Breast epithelium (tissue), 4 donors: Measurements from ENCODE around the gene SOX1. TPM values are rescaled to one million over a fixed set of nuclear protein-coding genes. Genes with fewer than 3 reads are reported as not detected.

Experiments used
- DNase-seq, 2 donors: peaks; one replicate each; pipeline ENCODE4 v3.0.0-alpha.2; 2019; ENCODE audit warnings: low spot score in 2 of 2
- H3K27ac ChIP-seq, 2 donors: fragments of 200-600 bp; sonication (generic) in 1 of 2; one replicate each; pipeline ENCODE4 v1.5.1; 2016 to 2019; ENCODE audit warnings: mild to moderate bottlenecking in 1 of 2
- H3K27me3 ChIP-seq, 2 donors: fragments of 200-600 bp; sonication (generic) in 1 of 2; one replicate each; pipeline versions ENCODE4 v1.5.1 to v1.6.0; 2017 to 2019; ENCODE audit warnings: control low read depth in 1 of 2, mild to moderate bottlenecking in 1 of 2
- H3K36me3 ChIP-seq: fragments of 200-600 bp; one replicate; pipeline ENCODE4 v1.5.1; 2019
- H3K4me1 ChIP-seq, 2 donors: fragments of 200-600 bp; sonication (generic); one replicate each; pipeline ENCODE4 v1.5.1; 2016 to 2019; ENCODE audit warnings: control low read depth in 1 of 2
- H3K4me3 ChIP-seq, 3 donors: fragments of 200-600 bp; sonication (generic); 1 replicate in 2 of 3; 2 replicates in 1 of 3; pipeline ENCODE4 v1.5.1; 2016 to 2019; ENCODE audit warnings: mild to moderate bottlenecking in 3 of 3, moderate library complexity in 2 of 3
- H3K9me3 ChIP-seq, 2 donors: fragments of 200-600 bp; sonication (generic) in 1 of 2; one replicate each; pipeline ENCODE4 v1.5.1; 2016 to 2019; ENCODE audit warnings: control low read depth in 1 of 2
- POLR2A ChIP-seq: fragments of 450-650 bp; IDR thresholded peaks from one replicate; pipeline ENCODE4 v1.6.1; 2016; ENCODE audit warnings: antibody characterized with exemption, mild to moderate bottlenecking, moderate library complexity
- POLR2AphosphoS5 ChIP-seq, 3 donors: sonication (generic); formaldehyde crosslinking; IDR thresholded peaks; one replicate each; pipeline ENCODE4 v1.6.1; 2017; ENCODE audit warnings: antibody characterized with exemption in 3 of 3
- intact Hi-C: fragments of 100-400 bp; cut with DNase I; formaldehyde crosslinking; loops from one replicate; pipeline ENCODE4 v1.15.1; 2023; ENCODE audit warnings: low total_unique reads
- total RNA-seq, 3 donors: library from RNA; depleted of rRNA; stranded (reverse); fragments of >200 nt; gene quantifications; one replicate each; pipeline ENCODE4 v1.1.0, GENCODE V29; 2016
- TF ChIP-seq, protein P1 (sequence below), 3 donors: fragments of 450-650 bp; IDR thresholded peaks; one replicate each; pipeline ENCODE4 v1.5.1; 2016 to 2017; ENCODE audit warnings: antibody characterized with exemption in 3 of 3, mild to moderate bottlenecking in 3 of 3, moderate library complexity in 3 of 3

The SOX1 gene
- total RNA-seq, 3 donors from 2014 or later: not detected

DNA sequence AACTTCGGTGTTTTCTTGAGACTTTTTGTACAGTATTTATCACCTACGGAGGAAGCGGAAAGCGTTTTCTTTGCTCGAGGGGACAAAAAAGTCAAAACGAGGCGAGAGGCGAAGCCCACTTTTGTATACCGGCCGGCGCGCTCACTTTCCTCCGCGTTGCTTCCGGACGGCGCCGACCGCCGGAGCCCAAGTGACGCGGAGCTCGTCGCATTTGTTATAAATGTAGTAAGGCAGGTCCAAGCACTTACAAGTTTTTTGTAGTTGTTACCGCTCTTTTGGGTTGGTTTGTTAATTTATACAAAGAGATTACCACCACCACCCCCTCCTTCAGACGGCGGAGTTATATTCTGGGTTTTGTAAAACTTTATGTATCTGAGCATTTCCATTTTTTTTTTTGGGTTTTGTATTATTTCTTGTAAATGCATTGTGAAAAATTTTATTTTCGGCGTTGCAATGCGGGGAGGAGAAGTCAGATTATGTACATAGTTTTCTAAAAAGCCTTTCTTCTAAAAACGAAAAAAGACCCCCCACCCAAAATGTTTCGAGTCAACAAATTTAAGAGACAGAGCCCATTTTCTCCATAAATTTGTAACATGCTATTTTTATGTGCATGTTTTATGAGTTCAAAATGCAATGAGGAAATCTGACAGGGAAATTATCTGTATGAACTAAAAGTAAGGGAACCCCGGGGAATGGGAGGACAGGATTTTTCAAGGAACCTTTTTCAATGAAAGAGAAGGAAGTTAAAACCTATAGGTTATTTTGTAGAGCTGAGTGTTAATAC lies 2.3 kb downstream of the SOX1 start:
- DNase-seq: no peak
- H3K9me3 ChIP-seq: no peaks in the 10 kb centered on the region
- H3K27me3 ChIP-seq: peaks cover 5 to 91% of the 10 kb centered on the region in 2 donors
- no peaks in the 10 kb centered on the region for H3K36me3 ChIP-seq
- TF ChIP-seq POLR2AphosphoS5 (IDR thresholded peaks at IDR 0.05) (no peak), POLR2A (no peak)
- TF ChIP-seq, protein P1, sequence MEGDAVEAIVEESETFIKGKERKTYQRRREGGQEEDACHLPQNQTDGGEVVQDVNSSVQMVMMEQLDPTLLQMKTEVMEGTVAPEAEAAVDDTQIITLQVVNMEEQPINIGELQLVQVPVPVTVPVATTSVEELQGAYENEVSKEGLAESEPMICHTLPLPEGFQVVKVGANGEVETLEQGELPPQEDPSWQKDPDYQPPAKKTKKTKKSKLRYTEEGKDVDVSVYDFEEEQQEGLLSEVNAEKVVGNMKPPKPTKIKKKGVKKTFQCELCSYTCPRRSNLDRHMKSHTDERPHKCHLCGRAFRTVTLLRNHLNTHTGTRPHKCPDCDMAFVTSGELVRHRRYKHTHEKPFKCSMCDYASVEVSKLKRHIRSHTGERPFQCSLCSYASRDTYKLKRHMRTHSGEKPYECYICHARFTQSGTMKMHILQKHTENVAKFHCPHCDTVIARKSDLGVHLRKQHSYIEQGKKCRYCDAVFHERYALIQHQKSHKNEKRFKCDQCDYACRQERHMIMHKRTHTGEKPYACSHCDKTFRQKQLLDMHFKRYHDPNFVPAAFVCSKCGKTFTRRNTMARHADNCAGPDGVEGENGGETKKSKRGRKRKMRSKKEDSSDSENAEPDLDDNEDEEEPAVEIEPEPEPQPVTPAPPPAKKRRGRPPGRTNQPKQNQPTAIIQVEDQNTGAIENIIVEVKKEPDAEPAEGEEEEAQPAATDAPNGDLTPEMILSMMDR (IDR thresholded peaks at IDR 0.05): no peak
- H3K27ac ChIP-seq: no peak overlapping the region
- H3K4me3 ChIP-seq: no peak overlapping the region
- intact Hi-C loops: no loop called here
- H3K4me1 ChIP-seq: peaks cover 0 to 4% of the 10 kb centered on the region in 2 donors

DNA sequence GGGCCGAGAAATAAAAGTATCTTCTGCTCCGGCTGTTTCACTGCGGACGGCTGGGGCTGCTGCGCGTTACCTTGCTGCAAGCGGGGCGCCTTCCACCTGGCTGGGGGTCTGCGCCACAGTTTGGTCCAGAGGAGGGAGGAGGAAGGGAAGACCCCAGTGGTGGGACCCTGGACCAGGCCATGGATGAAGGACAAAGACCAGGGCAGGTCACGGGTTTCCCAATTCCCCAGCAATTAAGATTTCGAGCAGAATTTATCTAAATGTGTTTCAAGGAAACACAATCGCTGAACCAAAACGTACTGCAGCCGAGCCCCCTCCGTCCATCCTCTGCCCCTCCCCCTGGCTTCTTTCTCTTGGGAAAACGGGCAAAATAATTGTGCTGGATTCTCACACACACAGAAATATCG lies 2.9 kb downstream of the SOX1 start:
- H3K36me3 ChIP-seq: no peaks in the 10 kb centered on the region
- H3K27me3 ChIP-seq: peaks cover 5 to 91% of the 10 kb centered on the region in 2 donors
- H3K4me1 ChIP-seq: peaks cover 0 to 4% of the 10 kb centered on the region in 2 donors
- no peak overlapping the region for H3K27ac ChIP-seq
- no peaks in the 10 kb centered on the region for H3K9me3 ChIP-seq
- intact Hi-C loops: no loop called here
- no peak overlapping the region for H3K4me3 ChIP-seq
- no peak for TF ChIP-seq POLR2A
- TF ChIP-seq, protein P1 (IDR thresholded peaks at IDR 0.05): no peak
- no peak for TF ChIP-seq POLR2AphosphoS5 (IDR thresholded peaks at IDR 0.05)
- DNase-seq: no peak

DNA sequence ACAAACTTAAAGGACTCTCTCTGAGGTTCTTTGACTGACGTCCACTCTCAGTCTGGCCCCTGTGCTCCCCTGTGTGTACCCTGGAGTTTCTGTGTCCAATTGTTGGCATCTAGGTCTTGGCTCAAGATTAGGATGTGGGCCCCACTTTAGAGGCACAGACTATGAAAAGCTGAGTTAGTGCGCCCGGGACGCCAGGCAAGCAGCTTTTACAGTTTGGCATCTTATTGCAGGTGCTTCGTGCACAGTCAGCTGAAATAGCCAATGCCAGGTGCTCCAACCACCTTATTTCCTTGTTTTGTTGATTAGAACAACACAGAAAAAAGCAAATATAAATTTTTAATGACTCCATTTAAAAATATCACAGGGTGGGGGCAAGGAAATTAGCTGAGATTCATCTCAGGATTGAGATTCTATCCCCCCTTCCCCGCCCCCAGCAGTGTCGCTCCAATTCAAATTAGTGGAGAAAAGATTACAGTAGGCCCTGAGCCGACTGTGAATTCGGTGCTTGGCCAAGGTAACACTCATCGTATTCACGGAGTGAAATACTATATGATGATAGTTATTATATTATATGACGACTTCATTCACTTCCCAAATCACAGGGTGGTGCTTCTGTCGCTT lies 4.3 kb downstream of the SOX1 start:
- no peaks in the 10 kb centered on the region for H3K36me3 ChIP-seq
- H3K27ac ChIP-seq: no peak overlapping the region
- intact Hi-C loops: no loop called here
- TF ChIP-seq POLR2A: no peak
- TF ChIP-seq, protein P1 (IDR thresholded peaks at IDR 0.05): no peak
- TF ChIP-seq POLR2AphosphoS5 (IDR thresholded peaks at IDR 0.05): no peak
- no peak overlapping the region for H3K4me3 ChIP-seq
- H3K27me3 ChIP-seq: peaks cover 5 to 91% of the 10 kb centered on the region in 2 donors
- H3K9me3 ChIP-seq: no peaks in the 10 kb centered on the region
- DNase-seq: no peak
- H3K4me1 ChIP-seq: peaks cover 0 to 4% of the 10 kb centered on the region in 2 donors

DNA sequence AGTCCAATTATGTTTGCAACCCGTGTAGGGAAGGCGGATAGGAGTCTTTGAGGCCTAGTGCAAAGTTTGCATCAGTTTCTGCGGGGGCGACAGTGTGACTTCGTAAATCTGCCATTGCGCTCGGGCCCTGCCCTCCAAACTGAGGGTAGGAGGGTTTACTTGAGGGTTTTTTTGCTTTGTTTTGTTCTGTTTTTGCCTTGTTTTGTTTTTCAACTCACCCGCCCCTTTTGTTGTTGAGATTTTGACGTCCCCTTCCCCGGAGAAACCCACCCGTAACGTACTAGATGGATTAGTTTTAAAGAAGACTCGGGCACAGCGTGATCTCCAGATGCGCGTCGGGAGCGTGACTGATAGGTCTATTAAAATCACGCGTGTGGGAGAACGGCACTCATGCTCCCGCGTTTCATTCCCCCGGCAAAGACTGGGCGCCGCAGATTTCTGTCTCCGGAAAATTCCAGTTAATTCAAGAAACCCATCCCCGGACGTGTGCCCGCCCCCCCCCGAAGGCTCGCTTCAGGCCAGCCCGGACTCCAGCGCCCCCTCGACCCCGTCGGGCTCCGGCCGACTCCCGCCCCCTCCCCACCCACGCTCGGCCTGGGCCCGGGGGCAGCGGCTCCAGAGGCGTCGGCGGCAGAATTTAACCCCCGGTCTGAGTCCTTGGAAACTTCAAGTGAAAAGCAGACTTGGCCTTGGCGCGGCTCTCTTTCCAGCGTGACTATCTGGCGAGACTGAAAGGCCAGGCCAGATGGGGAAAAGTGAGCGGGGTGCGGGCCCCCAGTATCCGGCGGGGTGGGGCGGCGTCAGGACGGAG lies 5.0 kb downstream of the SOX1 start:
- TF ChIP-seq, protein P1 (IDR thresholded peaks at IDR 0.05): no peak
- TF ChIP-seq POLR2A (no peak), POLR2AphosphoS5 (IDR thresholded peaks at IDR 0.05) (no peak)
- no peak for DNase-seq
- Histone ChIP-seq H3K4me1 (peaks cover 0 to 4% of the 10 kb centered on the region in 2 donors), H3K27ac (no peak overlapping the region), H3K36me3 (no peaks in the 10 kb centered on the region), H3K9me3 (no peaks in the 10 kb centered on the region), H3K27me3 (peaks cover 5 to 84% of the 10 kb centered on the region in 2 donors), H3K4me3 (peak overlapping the region in 2 of 3 donors; percentile 22 to 47)
- intact Hi-C loops: no loop called here
